HG03521 (cell line): Measurements from ENCODE around the gene MT1A.

ENCODE experiments used
- ATAC-seq: cut with Tn5 transposase; IDR thresholded peaks from one replicate; pipeline ENCODE4 v1.9.1; 2021; ENCODE audit warnings: mild to moderate bottlenecking, moderate library complexity; ENCODE audit not compliant: unreplicated experiment

The MT1A gene

DNA sequence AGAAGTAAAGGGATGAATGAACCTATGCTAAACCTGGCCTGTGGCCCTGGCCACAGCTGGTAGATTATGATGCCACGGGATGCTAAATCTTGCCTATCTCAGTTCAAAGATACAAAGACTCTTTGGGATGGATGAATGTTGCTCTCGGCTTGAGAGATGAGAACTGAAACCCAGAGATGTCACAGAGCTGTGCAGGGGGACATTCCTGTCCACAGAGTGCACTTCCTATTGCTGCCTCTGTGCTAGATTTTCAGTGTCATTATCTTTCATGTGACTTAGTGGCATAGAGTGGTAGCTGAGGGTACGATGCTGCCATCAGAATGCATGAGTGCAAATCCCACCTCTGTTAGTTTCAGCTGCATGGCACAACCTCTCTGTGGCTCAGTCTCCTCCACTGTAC lies 8.3 kb upstream of the MT1A start:
- ATAC-seq = peak; percentile 57

GRCh38 chr16:56631197-56631596 lies 7.3 kb upstream of the MT1A start:
- ATAC-seq = no peak

- ATAC-seq = no peak
Observed at GRCh38 chr16:56631832-56632155, 6.7 kb upstream of the MT1A start.

GRCh38 chr16:56632156-56632847 lies 6.2 kb upstream of the MT1A start, which contains the start of gene MT1M:
MT1M (plus strand) TSS chr16:56632659; CDS start chr16:56632732, 73 bp downstream.
- no peak for ATAC-seq

DNA sequence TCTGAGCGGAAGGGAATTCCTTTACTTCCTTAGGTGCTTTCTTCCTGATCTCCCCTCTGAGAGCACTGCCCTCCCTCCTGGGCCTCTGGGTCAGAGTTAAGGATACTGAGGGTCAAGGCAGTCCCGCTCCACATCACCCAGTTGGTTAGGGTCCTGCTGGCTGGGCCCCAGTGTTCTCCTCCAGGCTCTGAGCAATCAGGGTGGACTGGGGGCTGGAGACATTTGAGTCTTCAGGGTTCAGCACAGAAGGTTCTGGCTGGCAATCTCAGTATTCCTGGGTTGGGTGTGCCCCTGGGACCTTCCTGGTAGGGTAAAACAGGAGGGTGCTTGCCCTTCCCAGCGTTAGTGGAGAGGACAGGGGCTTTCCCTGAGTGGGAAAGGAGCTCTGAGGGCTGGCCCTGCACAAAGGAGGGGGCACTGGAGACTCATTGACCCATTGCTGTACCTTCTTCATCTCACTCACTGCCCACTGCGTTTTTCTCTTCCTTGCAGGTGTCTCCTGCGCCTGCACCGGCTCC lies 5.6 kb upstream of the MT1A start:
- ATAC-seq = no peak

- no peak for ATAC-seq
Observed at GRCh38 chr16:56633535-56633934, 4.9 kb upstream of the MT1A start.

- ATAC-seq = no peak
Observed at GRCh38 chr16:56634715-56635440, 3.6 kb upstream of the MT1A start.

DNA sequence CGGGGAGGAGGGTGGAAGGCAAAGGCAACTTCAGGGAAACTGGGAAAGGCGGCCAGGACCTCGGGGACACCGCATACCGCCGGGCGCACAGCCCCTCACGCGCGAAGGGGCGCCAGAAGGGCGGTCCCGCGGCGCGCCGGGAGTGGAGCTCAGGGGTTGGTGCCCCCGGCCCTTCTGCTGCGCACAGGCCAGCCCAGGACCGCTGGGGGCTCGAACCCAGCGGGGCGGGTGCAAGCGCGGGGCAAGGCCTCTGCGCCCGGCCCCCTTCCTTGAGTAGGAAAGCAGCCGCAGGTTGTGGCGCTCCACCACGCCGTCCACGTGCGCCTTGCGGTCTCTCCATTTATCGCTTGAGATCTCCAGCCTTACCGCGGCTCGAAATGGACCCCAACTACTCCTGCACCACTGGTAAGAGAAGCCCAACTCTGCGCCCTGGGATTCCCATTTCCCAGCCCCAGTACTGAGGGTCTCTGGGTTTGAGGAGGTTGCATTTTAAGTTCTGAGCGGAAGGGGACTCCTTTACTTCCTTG lies 3.0 kb upstream of the MT1A start:
- ATAC-seq = no peak

GRCh38 chr16:56636616-56637413 lies 1.7 kb upstream of the MT1A start:
- no peak for ATAC-seq

- no peak for ATAC-seq
Observed at GRCh38 chr16:56639045-56639444, 579 bp downstream of the MT1A start.

GRCh38 chr16:56640076-56640475 lies 1.6 kb downstream of the MT1A start:
- ATAC-seq = no peak

- ATAC-seq = no peak
Observed at GRCh38 chr16:56641166-56641565, 2.7 kb downstream of the MT1A start.

- ATAC-seq = no peak
Observed at GRCh38 chr16:56643080-56643778, 4.8 kb downstream of the MT1A start.

DNA sequence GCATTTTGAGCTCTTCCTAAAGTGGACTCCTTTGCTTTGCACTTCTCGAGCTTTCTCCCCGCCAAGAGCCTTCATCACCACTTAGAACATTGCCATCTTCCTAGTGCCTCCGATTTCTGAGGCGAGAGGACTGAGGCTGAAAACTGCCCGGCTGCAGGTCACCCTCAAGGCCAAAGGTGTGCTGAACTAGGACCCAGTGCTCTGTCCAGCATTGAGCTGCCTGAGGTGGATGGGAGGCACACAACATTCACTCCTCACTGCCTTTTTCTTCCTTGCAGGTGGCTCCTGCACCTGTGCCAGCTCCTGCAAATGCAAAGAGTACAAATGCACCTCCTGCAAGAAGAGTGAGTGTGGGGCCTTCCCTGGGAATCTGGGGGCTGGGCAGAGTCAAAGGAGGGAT lies 5.4 kb downstream of the MT1A start:
- no peak for ATAC-seq

- ATAC-seq = no peak
Observed at GRCh38 chr16:56645311-56645710, 6.8 kb downstream of the MT1A start.

GRCh38 chr16:56645838-56646237 lies 7.4 kb downstream of the MT1A start:
- no peak for ATAC-seq

DNA sequence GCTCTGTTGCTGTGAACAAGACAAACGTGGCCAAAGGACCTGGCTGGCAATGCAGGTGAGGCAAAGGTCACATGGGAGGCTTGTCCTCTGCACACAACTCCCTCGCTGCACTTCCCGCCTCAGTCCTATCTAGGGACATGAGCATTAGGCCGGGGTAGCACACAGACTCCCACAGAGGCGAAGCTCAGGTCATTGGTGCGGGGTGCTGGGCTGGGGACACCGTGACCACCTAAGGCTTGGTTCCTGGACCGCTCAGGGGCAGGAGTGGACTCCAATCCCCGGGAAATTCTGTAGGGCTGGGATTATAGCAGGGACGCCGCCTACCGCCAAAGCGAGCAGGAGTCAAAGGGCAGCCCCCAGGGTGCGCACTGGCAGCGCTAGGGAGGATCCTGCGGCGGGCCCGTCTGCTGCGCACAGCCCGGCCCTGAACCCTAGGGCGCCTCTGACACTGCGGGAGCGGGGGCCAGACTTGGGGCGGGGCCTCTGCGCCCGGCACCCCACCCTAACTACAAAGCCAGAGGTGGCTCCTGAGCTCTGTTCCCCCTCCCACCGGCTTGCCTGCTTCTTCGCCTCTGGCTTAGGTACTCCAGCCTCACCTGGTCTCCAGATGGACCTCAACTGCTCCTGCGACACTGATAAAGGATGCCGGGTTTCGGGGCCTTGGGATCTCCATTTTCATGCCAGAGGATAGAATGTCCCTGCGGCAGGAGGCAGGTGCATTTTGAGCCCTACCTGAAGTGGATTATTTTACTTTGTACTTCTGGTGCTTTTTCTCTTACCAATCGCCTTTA lies 9.4 kb downstream of the MT1A start:
- ATAC-seq = no peak

DNA sequence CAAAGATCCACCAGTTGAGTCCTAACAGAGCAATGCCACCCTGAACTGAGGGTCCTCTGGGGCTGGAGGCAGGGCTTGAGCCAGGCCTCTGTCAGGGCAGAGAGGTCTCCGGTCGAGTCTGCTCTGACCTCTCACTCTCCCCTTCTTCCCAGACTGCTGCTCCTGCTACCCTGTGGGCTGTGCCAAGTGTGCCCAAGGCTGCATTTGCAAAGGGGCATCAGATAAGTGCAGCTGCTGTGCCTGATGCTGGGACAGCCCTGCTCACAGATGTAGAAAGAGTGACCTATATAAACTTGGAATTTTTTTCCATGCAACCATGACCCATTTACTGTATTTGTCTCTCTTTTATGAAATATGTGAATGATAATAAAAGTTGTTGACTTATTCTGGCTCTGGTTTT lies 10.8 kb downstream of the MT1A start:
- ATAC-seq = no peak

DNA sequence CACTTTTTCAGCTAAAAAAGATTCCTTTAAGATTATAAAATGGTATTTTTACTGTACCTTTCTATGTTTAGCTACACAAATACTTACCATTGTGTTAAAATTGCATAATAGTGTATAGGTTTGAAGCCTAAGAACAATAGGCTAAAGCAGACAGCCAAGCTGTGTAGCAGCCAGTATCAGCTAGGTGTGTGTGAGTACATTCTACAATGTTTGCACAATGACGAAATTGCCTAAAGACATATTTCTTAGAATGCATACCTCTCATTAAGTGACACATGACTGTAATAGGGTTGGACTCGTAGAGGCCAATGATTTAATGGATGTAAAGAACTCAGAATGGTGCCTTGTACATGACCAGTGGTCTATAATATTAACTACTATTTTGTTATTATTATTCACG lies 11.4 kb downstream of the MT1A start:
- ATAC-seq = no peak

DNA sequence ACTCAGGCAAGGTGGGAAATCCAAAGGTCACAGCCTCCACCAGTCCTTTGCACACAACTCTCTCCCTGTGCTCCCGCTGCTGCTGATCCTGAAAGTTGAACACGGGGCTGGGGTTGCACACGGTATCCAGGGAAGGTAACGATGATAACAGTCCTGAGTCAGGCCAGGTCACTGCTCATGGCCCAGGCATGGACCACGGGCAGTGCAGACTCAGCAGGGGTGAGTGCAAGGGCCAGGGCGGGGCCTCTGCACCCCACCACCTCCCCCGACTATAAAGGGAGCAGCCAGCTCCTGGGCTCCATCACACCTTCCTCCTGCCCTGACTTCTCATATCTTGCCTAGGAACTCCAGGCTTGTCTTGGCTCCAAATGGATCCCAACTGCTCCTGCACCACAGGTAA lies 13.1 kb downstream of the MT1A start, which contains the start of gene MT1B:
TSS of gene MT1B (plus strand) at position 301 of the 400 bp plus-strand sequence. CDS start at position 369, 68 bp downstream.
- ATAC-seq = no peak
